Endothelial cell of umbilical vein (primary cell): ENCODE data around the gene MYH10. TPM values are rescaled to one million over a fixed set of nuclear protein-coding genes. Genes with fewer than 3 reads are reported as not detected.

Source experiments
- BruUV-seq: library from RNA; stranded (reverse); fragments of 400-500 nt; replicated peaks from 2 replicates; lab custom pipeline; 2021; lab: Mats Ljungman, UMichigan
- CTCF ChIA-PET: fragments of 300-600, 350-600 bp; sonication (Branson Sonifier 250); formaldehyde crosslinking; loops from one replicate; lab custom pipeline; 2021; ENCODE audit warnings: antibody characterized with exemption, inconsistent platforms; lab: Charles Lee
- POLR2A ChIA-PET: fragments of 300-600, 350-600 bp; sonication (Branson Sonifier 250); formaldehyde crosslinking; loops from one replicate; lab custom pipeline; 2021; ENCODE audit warnings: antibody characterized with exemption, inconsistent platforms; lab: Charles Lee
- DNase-seq: peaks from one replicate; pipeline ENCODE4 v3.0.0-alpha.2; 2011; ENCODE audit warnings: low read depth, low spot score
- FAIRE-seq: peaks from 2 replicates; lab custom pipeline; 2011; peaks lifted over from hg19 to GRCh38; lab: Jason Lieb, UNC
- H2AFZ ChIP-seq: 2 replicates; pipeline ENCODE4 v1.6.0; 2012; ENCODE audit warnings: low read depth, low read length, control low read depth, inconsistent platforms
- H3K27ac ChIP-seq: 2 replicates; pipeline ENCODE4 v1.5.1; 2011; ENCODE audit warnings: low read depth, mild to moderate bottlenecking, control low read depth, low read length, moderate library complexity; ENCODE audit not compliant: insufficient read depth
- H3K27me3 ChIP-seq, 2 experiments: 2 replicates each; pipeline versions ENCODE4 v1.6.0 to v1.6.1; 2011; ENCODE audit warnings: low read length in 2 of 2, mixed read lengths in 1 of 2; ENCODE audit not compliant: control insufficient read depth in 2 of 2, insufficient read depth in 2 of 2
- H3K36me3 ChIP-seq, 2 experiments: 2 replicates in 1 of 2; 3 replicates in 1 of 2; pipeline ENCODE4 v1.5.1; 2011; ENCODE audit warnings: low read length in 2 of 2, mild to moderate bottlenecking in 1 of 2, moderate library complexity in 1 of 2; ENCODE audit not compliant: control insufficient read depth in 2 of 2, insufficient read depth in 2 of 2; ENCODE audit errors: extremely low read depth in 1 of 2
- H3K4me1 ChIP-seq: 3 replicates; pipeline ENCODE4 v1.5.1; 2011; ENCODE audit warnings: mild to moderate bottlenecking, low read length; ENCODE audit not compliant: control insufficient read depth, insufficient read depth; ENCODE audit errors: extremely low read depth
- H3K4me2 ChIP-seq: 2 replicates; pipeline ENCODE4 v1.6.1; 2011; ENCODE audit warnings: low read length, control low read depth, mixed read lengths; ENCODE audit not compliant: insufficient read depth
- H3K4me3 ChIP-seq, 3 experiments: fragments of 200-600 bp in 1 of 3; sonication (generic), shearing (Covaris generic) in 1 of 3; replicated peaks in 1 of 3; 2 replicates each; pipeline ENCODE4 v1.5.1; 2011 to 2016; ENCODE audit warnings: control low read depth in 3 of 3, low read length in 3 of 3, mild to moderate bottlenecking in 2 of 3, inconsistent platforms in 1 of 3, low read depth in 1 of 3, moderate library complexity in 1 of 3; ENCODE audit not compliant: insufficient read depth in 1 of 3
- H3K79me2 ChIP-seq: 2 replicates; pipeline ENCODE4 v1.6.0; 2012; ENCODE audit warnings: low read length, inconsistent platforms; ENCODE audit not compliant: control insufficient read depth, insufficient read depth
- H3K9ac ChIP-seq: replicated peaks from 2 replicates; pipeline ENCODE3; 2011; ENCODE audit warnings: low read length, control low read depth; ENCODE audit not compliant: insufficient read depth; ENCODE audit errors: extremely low read depth
- H3K9me1 ChIP-seq: replicated peaks from 3 replicates; pipeline ENCODE4 v1.6.0; 2011; ENCODE audit warnings: mild to moderate bottlenecking, low read length; ENCODE audit not compliant: control insufficient read depth, insufficient read depth; ENCODE audit errors: extremely low read depth
- H3K9me3 ChIP-seq: replicated peaks from 2 replicates; pipeline ENCODE4 v1.5.1; 2012; ENCODE audit warnings: low read length, inconsistent platforms; ENCODE audit not compliant: control insufficient read depth, insufficient read depth
- H4K20me1 ChIP-seq: replicated peaks from 2 replicates; pipeline ENCODE3; 2011; ENCODE audit warnings: mild to moderate bottlenecking, low read length; ENCODE audit not compliant: control insufficient read depth, insufficient read depth; ENCODE audit errors: extremely low read depth
- CTCF ChIP-seq, 2 donors: IDR thresholded peaks; 1 replicate in 1 of 2; 2 replicates in 1 of 2; pipeline ENCODE4 v1.5.1; 2011; ENCODE audit warnings: low read length in 2 of 2, mild to moderate bottlenecking in 2 of 2, moderate library complexity in 2 of 2, control low read depth in 1 of 2, inconsistent platforms in 1 of 2, low read depth in 1 of 2; ENCODE audit not compliant: insufficient read depth in 1 of 2; ENCODE audit errors: extremely low read depth in 1 of 2
- EZH2 ChIP-seq: IDR thresholded peaks from 2 replicates; pipeline ENCODE4 v1.6.1; 2012; ENCODE audit warnings: borderline replicate concordance, low read depth, mild to moderate bottlenecking, moderate library complexity, low read length, inconsistent platforms; ENCODE audit not compliant: severe bottlenecking
- FOS ChIP-seq: IDR thresholded peaks from 2 replicates; pipeline ENCODE4 v1.6.1; 2011; ENCODE audit warnings: mild to moderate bottlenecking, low read length, moderate library complexity, borderline replicate concordance; ENCODE audit not compliant: insufficient read depth
- GATA2 ChIP-seq: IDR thresholded peaks from 2 replicates; pipeline ENCODE4 v1.7.0; 2011; ENCODE audit warnings: low read depth, mild to moderate bottlenecking, moderate library complexity, mixed read lengths, low read length; ENCODE audit not compliant: insufficient read length, insufficient read depth
- JUN ChIP-seq: IDR thresholded peaks from 2 replicates; pipeline ENCODE4 v1.6.1; 2011; ENCODE audit warnings: borderline replicate concordance, low read depth; ENCODE audit not compliant: insufficient read length, insufficient read depth
- MAX ChIP-seq: IDR thresholded peaks from 2 replicates; pipeline ENCODE4 v1.6.1; 2011; ENCODE audit not compliant: insufficient read depth, insufficient read length
- MYC ChIP-seq: IDR thresholded peaks from one replicate; pipeline ENCODE4 v1.6.1; 2011; ENCODE audit warnings: mild to moderate bottlenecking, low read depth, low read length
- POLR2A ChIP-seq: IDR thresholded peaks from 2 replicates; pipeline ENCODE4 v1.6.1; 2012; ENCODE audit warnings: low read depth, mild to moderate bottlenecking, control low read depth, low read length
- POLR2AphosphoS5 ChIP-seq: IDR thresholded peaks from 2 replicates; pipeline ENCODE4 v1.6.1; 2012; ENCODE audit warnings: low read depth, mild to moderate bottlenecking, control low read depth, low read length, moderate library complexity; ENCODE audit not compliant: insufficient read depth
- dilution Hi-C: fragments of 300-500 bp; cut with MboI; formaldehyde crosslinking; loops from one replicate; pipeline ENCODE4 v1.15.0; 2019; ENCODE audit warnings: low sequenced_read_pairs; ENCODE audit not compliant: extremely low pct_ligation_motif_present
- intact Hi-C: fragments of 100-400 bp; cut with micrococcal nuclease; formaldehyde crosslinking; loops from one replicate; pipeline ENCODE4 v1.10.0; 2022
- polyA plus RNA-seq, 4 experiments: library from polyadenylated mRNA; depleted of rRNA in 3 of 4; stranded (reverse) in 3 of 4; unstranded in 1 of 4; fragments of >200 nt; gene quantifications; 2 replicates each; pipeline versions ENCODE4 v1.2.1 to v1.2.3, GENCODE V29; 2011 to 2012; ENCODE audit warnings: missing spikeins in 1 of 4
- total RNA-seq: library from RNA; stranded (reverse); gene quantifications from 2 replicates; pipeline ENCODE4 v1.2.3, GENCODE V29; 2021

The MYH10 gene
- total and polyA plus RNA-seq, 2 donors (not counting 3 experiments of a cell fraction or from before 2014, with no cell fraction given) = 73.4 to 232 TPM

GRCh38 chr17:8465356-8465755, 165.2 kb downstream of the MYH10 start:
- TF ChIP-seq FOS (no peak), POLR2A (no peak), MYC (no peak), CTCF (IDR thresholded peaks at IDR 0.05; ENCODE audit: extremely low read depth in 1 of 2, insufficient read depth in 1 of 2, low read depth in 1 of 2, low read length in 2 of 2) (no peak), JUN (no peak), MAX (no peak), POLR2AphosphoS5 (no peak), EZH2 (no peak), GATA2 (no peak)
- no TSS peak for BruUV-seq
- H3K79me2 ChIP-seq = peaks cover 39% of the 10 kb centered on the region
- POLR2A ChIA-PET = no interaction called here
- H3K36me3 ChIP-seq = peaks cover 11 to 33% of the 10 kb centered on the region in 2 experiments
- H3K4me2 ChIP-seq = no peak overlapping the region
- H3K4me3 ChIP-seq = no peak overlapping the region
- no peaks in the 10 kb centered on the region for H3K27me3 ChIP-seq
- H3K9me1 ChIP-seq = no peaks in the 10 kb centered on the region
- CTCF ChIA-PET = no interaction called here
- no peak overlapping the region for H3K9ac ChIP-seq
- H3K9me3 ChIP-seq = no peaks in the 10 kb centered on the region
- intact Hi-C loops = no loop called here
- no peak overlapping the region for H3K27ac ChIP-seq
- dilution Hi-C loops = no loop called here
- DNase-seq = no peak
- H3K4me1 ChIP-seq = no peaks in the 10 kb centered on the region
- H4K20me1 ChIP-seq = no peaks in the 10 kb centered on the region
- no peak overlapping the region for H2AFZ ChIP-seq
- FAIRE-seq = no peak
